NCI-H2196 treated with DMSO at 0.1 percent for 48 hours (cell line): Measurements from ENCODE around the gene NRK.
"Not testable (repeated sequence)": the region's sequence is repeated elsewhere in the genome, so short reads cannot be mapped to it uniquely, and the experiment has no call there.

ENCODE experiments used
- DNase-seq: peaks from one replicate; lab custom pipeline; 2025; ENCODE audit not compliant: unreplicated experiment; lab: John Stamatoyannopoulos, UW

NRK gene

DNA sequence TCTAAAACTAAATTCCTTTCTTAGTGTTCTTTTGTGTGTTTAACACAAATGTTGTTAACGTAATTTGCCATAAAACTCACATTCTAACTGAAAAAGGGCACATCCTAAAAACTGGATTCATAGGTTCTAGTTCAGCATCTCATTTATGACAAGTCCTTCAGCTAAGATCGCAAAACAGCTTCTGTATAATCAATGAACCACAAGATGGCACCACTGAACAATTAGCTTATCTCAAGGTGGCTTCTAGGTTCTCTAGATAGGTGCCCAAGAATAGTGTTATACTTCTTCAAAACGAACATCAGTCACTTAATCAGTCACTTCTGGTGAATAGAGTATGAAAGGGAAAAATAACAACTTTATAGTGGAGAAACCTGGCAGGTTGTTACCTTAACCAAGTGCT is 54.3 kb downstream of the NRK start:
- no peak for DNase-seq

DNA sequence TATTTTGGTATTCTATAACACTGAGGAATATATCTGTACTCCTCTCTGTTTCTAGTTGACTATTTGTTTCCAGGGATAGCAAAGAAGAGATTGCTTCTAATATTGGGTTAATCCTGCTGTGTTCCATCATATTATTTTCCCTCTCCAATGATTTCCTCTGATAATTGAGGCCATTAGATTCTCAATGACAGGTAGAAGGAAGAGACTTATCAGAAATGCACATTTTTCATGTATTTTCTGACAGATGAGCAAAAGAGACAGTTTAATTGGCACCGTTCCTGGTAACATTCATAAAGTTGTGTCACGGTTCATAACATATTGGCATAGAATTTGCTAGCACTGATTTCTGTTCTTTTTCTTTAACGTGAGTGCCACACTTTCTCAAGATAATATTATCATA is 58.2 kb downstream of the NRK start:
- DNase-seq = no peak

DNA sequence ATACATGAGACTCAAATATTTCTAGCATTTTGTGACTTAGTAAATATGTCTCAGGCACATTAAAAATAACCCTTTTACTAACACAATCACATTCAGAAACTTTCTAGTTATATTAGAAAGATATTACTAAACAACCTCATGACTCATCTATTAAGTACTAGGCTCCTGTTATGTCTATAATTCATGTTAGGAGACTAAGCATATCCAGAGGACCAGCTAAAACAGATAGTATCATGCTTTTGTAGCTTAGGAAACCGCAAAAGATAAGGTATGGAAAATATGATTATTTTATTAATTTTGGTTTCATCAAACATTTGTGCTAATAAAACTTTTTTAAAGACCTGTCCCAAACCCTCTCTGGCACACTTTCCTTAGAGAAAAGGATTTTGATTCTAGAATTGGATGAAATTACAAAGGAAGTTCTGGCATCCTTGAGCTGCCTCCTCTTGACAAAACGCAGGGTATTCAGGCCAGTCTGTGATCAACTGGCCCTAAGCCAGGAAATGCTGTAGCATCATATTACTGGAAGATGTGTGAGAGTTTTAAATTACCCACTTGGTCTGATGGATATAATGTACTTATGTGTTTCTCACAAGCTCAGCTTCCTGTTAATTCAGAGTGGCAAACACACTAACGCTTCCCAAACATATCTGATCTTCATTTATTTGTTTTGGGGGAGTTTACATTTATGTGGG is 60.4 kb downstream of the NRK start:
- no peak for DNase-seq

DNA sequence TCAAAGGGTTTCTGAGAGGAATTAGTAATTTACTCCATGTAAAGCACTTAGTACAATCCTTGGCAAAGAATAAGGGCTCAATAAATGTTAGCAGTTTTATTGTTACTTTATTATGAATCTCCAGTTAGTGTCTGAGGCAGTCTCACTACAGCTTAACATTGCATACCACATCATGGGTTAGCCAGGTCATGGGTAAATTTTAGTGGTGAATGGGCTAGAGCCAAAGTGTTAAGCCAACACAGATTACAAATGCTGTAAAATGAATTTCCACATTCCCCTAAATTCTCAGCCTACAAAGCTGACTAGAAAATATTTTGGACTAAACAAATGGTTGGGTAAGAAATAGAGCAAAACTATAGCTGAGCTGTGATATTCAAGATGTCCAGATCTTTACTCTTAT is 72.4 kb downstream of the NRK start:
- no peak for DNase-seq

DNA sequence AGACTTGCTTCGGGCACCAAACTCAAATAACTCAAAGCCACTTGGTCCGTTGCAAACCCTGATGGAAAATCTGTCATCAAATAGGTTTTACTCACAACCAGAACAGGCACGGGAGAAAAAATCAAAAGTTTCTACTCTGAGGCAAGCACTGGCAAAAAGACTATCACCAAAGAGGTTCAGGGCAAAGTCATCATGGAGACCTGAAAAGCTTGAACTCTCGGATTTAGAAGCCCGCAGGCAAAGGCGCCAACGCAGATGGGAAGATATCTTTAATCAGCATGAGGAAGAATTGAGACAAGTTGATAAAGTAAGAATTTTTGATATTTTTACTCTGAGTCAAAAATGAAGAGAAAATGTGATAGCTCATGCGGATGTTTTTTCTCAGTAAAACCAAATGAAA is 87.2 kb downstream of the NRK start:
- no peak for DNase-seq

DNA sequence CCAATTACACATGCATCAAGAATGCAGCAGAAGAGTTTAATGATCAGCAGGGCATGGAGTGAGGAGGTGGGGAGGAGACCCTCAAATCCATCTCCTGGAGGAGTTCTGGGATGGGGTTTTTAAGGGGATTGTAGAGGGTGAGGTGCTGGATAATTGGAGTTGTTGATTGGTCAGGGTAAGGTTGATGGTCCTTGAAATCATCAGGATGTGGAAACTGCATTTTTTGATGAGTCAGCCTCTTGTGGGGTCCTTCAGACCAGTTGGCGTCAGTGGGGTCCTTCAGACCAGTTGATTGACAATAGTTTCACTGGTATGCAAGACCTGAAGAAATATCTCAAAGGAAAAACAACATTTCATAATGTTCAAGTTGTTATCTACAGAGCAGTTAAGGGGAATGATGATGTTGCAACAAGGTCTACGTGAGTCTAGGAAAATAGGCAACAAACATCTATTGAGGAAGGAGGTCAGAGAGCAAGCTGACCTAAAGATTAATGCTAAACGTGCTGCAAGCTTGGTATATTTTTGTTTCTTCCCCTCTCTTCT is 88.3 kb downstream of the NRK start:
- no peak for DNase-seq

DNA sequence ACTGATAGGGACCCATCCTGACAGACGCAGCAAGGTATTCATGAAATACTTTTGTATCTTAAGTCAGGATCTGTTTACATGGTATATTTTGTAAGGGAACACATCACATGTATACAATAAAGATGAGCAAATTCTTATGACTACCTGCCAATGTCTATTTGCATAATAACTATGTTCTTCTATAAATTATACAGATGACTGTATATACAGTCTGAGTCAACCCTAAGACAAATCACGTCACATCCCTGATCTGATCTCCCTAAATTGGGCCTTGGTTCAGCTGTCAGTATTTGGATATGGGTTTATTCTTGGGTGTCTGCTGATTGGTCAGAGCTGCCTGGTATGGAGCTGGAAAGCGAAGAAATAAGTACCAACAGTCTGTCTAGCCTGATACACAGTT is 122.9 kb downstream of the NRK start:
- DNase-seq = no peak

DNA sequence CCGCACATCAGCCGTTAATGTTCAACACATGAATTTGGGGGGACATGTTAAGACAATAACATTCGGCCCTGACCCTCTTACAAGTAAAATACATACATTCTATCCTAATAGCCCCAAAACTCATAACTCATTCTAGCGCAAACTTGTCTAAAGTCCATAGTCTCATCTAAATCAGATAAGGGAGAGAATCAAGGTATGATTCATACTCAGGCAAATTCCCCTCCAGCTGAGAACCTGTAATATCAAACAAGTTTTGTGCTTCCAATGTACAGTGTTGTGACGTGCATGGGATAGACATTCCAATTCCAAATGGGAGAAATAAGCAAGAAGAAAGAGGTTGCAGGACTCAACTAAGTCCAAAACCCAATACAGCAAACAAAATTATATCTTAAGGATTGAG is 147.1 kb downstream of the NRK start:
- no peak for DNase-seq

DNA sequence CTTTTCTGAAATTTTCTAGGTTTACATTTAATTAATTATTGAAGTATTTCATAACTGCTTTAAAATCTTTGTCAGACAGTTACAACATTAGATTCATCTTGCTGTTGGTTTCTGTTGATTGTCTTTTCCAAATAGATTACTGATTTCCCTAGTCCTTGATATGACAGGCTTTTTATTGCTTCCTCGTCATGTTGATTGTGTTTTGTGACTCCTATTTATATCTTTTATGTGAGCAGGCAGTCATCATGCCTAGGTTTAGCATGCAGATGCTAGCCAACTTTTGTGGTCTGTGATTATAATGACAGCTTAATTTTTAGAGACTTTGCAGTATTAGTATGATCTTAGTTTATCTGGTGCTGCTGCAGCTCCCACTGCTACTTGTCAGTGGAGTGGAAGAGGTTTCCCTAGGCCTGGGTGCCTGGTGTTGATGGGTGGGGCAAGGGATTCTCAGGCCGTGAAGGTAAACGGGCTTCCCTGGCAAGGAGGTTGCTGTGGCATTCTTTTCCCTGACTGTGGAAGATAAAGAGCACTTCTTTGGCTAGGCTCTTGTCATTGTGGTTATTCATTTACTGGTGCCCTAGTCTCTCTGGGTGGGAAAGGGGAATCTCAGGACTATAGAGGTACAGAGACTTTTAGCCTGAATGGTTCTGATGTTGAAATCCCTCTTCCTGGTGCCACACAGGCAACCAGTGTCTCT is 150.5 kb downstream of the NRK start:
- DNase-seq = no peak

DNA sequence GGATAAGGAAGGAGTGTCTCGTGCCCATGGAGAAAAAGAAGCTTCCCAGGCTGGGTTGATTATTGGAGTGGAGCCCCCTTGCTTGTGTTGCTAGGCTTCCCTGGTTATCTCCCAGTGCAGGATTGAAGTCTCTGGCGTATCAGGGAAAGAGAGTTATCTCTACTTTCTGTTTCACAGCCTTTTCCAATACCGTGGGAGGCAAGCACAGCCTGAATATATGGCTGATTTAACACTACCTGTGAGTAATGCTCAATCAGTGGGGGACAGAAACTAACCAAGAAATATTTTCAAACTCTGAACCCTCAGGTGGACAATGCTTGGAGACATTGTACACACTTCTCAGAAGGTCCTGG is 151.0 kb downstream of the NRK start:
- DNase-seq = no peak

DNA sequence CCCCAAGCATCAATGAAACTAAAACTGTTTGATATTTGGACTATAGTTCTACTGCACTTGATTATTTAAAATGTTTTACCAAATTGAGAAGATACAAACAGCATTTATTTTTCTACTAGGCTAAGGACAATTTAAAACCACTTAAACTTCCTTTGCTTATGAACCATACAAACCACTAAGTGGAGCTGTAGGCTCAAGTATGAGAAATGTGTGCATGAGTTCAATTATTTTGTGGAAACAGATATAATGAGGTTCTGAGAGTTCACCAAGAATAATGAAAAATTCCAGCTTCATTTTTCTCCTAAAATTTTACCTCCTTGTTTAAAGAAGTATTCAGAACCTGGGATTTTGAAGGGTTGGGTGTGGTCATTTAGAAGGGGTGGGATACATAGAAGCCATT is 153.0 kb downstream of the NRK start:
- DNase-seq = no peak

DNA sequence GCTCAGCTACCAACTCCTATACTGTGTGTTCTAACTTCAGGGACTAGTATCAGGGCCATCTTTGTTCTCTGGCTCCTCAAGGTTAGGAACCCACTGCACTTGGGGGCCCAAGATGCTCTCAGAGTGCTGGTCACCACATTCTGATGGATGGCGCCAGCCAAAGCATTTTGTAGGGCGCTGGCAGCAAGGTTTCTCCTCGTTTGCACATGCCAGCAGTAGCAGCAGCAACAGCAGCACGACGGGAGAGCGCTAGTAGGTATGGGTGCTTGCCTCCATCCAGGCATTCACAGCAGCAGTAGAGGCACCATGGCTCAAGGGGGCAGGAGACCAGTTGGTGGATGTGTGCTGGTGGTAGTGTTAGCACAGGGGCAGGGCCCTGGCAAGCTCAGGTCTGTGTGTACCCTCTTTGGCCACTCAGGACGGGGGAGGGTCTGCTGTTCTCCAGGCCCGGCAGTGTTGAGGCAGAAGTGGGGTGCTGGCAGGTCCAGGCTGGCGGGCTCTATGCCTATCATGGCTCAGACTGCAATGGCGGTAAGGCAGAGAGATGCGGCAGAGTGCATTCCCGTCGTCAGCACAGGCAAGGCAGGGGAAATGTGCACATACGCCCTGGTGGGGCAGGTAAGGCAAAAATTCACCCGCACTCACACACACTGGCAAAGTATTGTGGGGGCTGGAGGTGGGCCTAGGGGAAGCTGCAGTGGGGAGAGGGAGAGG is 159.6 kb downstream of the NRK start:
- no peak for DNase-seq

DNA sequence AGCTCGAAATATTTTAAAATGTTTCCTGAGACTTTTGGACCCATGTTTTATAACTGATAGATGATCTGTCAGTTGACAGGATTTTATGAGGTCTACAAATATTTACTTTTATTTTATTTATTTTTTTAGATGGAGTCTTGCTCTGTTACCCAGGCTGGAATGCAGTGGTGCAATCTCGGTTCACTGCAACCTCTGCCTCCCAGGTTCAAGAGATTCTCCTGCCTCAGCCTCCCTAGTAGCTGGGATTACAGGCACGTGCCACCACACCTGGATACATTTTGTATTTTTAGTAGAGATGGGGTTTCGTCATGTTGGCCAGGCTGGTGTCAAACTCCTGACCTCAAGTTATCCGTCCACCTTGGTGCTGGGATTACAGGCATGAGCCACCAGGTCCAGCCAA is 166.1 kb downstream of the NRK start:
- not testable (repeated sequence) for DNase-seq

DNA sequence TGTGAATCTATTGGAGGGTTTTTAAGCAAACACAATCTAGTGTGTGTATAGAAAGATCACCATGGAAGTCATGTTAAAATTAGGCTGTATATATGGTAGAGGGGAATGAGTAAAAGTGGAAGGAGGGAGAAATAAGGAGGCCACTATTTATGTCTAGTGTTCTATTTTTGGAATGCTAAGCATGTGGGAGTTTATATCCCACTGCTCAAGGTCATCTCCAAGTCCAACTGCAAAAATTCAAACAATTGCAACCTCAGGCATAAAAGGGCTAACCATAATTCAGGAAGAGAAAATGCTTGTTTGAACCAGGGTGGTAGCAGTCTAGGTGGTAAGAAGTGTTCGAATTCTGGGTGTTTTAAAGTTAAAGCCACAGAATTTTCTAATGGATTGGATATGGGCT is 177.0 kb downstream of the NRK start:
- no peak for DNase-seq

DNA sequence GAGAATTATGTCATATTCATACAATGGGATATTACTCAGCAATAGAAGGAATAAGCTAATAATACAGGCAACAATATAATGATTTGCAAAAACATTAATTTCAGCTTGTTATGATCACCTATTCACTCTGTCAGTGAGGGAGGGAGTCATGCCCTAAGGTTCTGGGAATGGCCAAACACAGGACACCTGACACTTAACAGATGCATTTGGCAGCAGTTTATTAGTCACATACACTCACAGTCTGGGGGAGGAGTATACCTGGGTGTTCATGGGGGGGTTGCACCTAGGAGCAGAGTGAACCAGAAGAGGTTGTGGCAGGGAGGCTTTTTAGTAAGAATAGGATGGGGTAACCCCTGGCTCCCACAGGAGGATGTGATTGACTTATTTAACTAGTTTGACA is 177.9 kb downstream of the NRK start:
- DNase-seq = no peak

DNA sequence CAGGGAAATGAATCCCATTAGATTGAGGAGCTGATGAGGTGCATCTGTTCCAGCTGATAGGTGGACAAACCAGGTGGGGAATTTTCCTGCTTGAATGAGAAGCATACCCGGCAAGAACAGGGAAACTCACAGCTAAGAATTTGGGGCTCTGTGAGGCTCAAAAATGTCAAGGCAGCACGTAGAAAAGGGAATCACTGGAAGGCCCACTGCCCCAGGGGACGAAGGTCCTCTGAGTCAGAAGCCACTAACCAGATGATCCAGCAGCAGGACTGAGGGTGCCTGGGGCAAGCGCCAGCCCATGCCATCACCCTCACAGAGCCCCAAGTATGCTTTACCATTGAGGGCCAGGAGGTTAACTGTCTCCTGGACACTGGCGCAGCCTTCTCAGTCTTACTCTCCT is 178.3 kb downstream of the NRK start:
- not testable (repeated sequence) for DNase-seq

DNA sequence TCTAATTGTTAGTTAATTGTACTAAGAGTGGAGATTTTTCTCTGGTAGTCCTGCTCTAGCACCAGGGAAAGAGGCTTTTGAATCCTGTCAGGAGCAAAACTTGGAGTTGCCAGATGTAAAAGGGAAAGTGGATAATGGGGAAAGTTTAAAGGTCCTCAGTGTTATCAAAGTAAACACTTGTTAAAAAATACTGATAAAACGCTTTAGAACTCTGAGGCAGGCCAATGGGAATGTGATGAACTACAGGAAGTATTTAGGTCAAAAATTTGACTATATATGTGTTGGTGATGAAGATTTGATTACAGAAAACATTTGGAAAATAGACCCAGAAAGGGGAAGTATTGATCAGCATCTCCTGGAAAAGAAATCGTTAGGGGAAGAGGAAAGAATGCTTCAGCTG is 183.3 kb downstream of the NRK start:
- no peak for DNase-seq

DNA sequence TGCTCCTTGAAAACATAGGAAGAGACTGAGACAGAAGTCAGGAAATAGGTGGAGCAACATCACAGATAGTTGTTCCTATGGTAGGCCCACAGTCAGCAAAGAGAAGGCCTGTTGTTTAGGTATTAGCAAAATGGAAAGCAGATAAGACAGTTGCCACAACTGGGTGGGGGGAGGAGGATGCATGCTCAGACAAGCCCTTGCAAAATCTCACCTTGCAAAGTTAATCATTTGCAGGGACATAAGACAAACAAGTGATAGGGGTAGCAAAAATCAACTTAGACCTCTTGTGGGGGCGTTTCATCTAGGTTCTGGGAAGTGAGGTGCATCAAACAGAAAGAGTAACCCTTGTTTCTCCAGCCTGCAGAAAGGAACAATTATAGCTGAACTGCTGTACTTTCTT is 185.5 kb downstream of the NRK start:
- DNase-seq = no peak
